Gastrocnemius medialis (tissue), 4 donors: ENCODE data around the gene ACSBG1.
A peak's percentile ranks its signal among the peaks of the same experiment; 100 is the strongest.

Experiments
- CTCF ChIP-seq, 5 experiments: fragments of 450-650 bp in 3 of 5; fragments of 200-600 bp in 2 of 5; sonication (generic) in 2 of 5; IDR thresholded peaks in 4 of 5; conservative IDR thresholded peaks in 1 of 5; 1 replicate in 4 of 5; 2 replicates in 1 of 5; pipeline ENCODE4 v1.5.1; 2016 to 2019; ENCODE audit warnings: antibody characterized with exemption in 5 of 5, mild to moderate bottlenecking in 3 of 5, moderate library complexity in 3 of 5
- POLR2A ChIP-seq, 2 donors: fragments of 450-650 bp; IDR thresholded peaks; one replicate each; pipeline ENCODE4 v1.6.1; 2017; ENCODE audit warnings: antibody characterized with exemption in 2 of 2, mild to moderate bottlenecking in 2 of 2, moderate library complexity in 2 of 2

GRCh38 chr15:78149068-78149804, 85.1 kb downstream of the ACSBG1 start, which contains the start of gene IDH3A:
- no peak for TF ChIP-seq CTCF (IDR thresholded peaks at IDR 0.05 in 4 of 5, conservative IDR thresholded peaks at IDR 0.05 in 1 of 5)
- peak; percentile 96 to 97 for TF ChIP-seq POLR2A (IDR thresholded peaks at IDR 0.05)
